HG02852 (cell line): Measurements from ENCODE around the gene TRIM66.
"Not testable (repeated sequence)": the region's sequence is repeated elsewhere in the genome, so short reads cannot be mapped to it uniquely, and the experiment has no call there.

Experiments
- ATAC-seq: cut with Tn5 transposase; IDR thresholded peaks from one replicate; pipeline ENCODE4 v1.9.1; 2021; ENCODE audit warnings: mild to moderate bottlenecking, moderate library complexity; ENCODE audit not compliant: unreplicated experiment

The TRIM66 gene

DNA sequence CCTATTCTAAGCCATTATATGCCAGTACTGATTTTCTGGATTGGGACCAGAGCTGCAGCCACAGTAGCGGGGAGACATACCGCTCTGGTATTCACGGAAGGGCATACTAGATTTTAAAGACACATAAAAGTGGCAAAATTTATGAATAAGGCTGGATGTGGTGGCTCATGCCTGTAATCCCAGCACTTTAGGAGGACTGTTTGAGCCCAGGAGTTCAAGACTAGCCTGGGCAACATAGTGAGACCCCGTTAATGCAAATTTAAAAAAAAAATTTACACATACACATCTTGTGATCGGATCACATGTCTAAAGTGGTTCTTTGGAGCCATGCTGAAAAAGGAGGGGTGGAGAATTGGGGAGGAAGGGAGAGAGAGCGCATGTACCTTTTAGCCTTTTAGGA, 9.1 kb upstream of the TRIM66 start:
- no peak for ATAC-seq

DNA sequence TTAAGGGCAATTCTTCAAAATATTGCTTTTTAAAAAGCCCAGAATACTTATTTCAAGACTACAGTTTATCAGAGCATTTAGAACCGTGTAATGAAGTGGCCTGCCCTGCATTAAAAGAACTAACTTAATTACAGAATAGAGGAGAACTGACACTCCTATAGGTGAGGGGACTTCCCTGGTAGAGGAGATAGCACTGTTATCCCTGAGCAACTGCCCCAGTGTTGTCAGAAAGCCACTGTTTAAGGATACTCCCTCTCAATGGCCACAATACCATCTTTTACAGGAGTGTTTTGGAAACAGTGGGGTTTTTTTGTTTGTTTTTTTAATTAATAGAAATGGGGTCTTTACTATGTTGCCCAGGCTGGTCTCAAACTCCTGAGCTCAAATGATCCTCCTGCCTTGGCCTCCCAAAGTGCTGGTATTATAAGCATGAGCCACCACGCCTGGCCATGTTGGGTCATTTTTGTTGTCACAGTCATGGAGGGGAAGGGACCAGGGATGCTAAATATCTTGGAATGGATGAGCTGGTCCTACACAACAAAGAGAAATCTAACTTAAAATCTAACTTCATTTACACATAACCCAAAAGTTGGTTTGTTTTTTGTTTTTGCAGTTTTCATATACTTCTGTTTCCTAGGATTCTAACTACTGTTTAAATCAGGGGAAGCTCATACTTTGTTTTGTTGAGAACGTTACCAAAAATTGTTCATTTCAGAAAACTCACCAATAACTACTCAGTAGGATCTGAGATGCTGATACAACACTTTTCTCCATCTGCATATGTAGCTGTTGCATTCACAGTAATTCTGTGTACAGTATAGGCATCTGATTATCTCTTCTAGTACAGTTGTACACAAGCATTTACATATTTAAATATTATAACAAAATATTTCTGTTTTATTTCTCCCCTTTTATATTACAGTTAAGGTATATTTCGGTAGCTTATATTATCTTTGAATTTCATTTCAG, 8.2 kb upstream of the TRIM66 start:
- ATAC-seq = no peak

DNA sequence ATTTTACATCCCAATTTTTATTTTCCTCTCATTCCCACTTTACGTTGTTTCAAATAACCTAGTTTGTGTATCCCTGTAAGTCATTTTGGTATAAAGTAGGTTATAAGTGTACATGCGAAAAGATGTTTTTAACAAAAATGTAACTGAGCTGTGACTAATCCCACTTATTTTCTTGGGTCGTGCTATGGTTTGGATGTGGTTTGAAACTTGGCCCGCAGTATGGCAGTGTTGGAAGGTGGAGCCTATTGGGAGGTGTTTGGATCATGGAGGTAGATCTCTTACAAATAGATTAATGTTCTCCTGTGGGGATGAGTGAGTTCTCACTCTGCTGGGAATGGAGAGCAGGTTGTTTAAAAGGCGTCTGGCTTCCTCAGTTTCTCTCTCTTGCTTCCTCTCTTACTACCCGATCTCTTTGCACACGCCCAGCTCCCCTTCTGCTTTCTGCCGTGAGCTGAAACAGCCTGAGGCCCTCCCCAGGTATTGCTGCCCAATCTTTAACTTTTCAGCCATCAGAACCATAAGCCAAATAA, 7.3 kb upstream of the TRIM66 start:
- ATAC-seq = no peak

DNA sequence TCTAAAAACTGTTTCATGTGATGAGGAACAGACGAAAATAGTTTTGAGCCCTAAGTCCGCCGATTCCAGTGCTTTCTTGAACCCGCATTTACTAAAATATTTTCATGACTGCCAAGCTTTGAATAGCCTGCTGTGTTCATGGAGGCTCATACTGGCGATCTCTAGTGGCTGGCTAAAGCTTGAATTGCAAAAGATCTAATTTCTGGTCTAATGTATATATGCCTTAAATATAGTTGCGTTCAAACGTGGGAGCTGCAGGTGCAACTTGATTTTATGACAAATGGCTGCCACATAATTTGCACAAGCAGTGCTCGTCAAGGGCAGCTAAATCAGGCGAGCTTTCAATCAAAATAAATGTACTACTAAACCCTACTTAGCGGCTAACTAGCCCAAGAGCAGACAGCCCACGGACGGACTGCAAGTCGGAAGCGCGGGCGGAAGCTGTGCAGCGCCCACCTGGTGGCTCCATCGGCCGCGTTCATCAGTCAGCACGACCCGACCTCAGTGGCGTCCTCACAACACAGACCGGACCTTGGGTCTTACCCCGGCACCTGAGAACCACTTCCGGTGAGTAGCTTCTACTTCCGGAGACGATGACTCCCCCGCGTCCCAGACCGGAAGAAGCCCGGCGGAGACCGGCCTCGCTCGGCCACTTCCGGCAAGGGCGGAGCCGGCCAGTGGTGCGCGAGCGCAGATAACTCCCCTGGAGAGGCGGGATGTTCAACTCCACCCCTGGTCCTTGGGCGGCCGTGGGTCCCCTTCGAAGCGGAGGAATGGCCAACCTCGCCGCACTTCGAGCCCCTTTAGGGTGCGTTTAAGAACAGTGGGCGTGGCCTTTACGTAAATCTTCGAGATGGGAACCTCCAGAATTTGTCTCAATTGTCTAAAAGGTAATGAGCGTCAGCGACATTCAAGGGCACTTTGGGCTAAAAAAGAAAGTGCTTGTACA, 6.2 kb upstream of the TRIM66 start:
- ATAC-seq = peak; percentile 96

DNA sequence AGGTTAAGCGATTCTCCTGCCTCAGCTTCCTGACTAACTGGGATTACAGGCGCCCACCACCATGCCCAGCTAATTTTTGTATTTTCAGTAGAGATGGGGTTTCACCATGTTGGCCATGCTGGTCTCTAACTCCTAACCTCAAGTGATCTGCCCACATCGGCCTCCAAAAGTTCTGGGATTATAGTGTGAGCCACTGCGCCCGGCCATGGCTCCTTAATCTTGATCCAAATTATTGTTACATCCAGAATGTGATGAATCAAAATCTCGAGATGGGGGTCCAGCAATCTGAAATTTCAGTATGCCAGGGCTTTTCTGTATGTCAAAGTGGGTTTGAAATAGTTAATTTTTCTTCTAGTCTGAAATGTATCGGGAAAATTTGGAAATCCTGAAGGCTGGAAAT, 3.9 kb upstream of the TRIM66 start:
- no peak for ATAC-seq

DNA sequence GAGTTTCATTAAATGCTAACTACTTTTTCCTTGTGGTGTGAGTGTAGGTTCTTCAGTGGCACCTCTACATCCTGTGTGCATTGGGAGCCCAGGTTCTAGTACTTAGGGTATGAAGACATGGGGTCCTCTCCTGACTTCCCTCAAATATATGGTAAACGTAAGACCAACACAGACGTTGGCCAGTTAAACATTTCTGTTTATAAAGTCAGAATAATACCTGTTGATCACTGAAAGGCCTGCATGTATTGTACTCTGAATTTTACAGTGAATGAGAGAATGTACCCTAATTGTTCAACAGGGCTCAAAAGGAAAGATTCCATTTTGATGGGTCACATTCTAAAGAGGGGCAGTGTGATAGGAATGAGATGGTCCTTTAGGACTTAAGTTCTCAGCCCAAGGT, 3.4 kb upstream of the TRIM66 start:
- ATAC-seq = no peak

DNA sequence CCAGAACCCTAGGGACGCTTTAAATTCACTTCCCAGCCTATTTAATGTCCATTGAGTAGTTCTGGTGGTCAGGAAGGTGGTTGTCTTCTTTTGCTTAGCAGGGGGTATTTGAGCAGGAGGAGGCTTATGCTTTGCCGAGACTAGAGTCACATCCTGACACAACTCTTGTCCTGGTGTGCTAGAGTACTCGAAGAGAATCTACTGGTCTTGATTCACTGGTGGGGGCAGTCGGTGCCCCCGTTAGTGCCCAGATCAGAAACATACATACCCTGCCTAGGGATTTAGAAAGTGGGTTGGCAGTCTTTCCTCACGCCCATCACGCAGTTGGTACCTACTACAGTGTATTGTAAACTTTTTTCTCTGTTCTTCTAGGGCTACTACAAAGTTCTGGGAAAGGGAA, 2.8 kb upstream of the TRIM66 start:
- ATAC-seq = no peak

DNA sequence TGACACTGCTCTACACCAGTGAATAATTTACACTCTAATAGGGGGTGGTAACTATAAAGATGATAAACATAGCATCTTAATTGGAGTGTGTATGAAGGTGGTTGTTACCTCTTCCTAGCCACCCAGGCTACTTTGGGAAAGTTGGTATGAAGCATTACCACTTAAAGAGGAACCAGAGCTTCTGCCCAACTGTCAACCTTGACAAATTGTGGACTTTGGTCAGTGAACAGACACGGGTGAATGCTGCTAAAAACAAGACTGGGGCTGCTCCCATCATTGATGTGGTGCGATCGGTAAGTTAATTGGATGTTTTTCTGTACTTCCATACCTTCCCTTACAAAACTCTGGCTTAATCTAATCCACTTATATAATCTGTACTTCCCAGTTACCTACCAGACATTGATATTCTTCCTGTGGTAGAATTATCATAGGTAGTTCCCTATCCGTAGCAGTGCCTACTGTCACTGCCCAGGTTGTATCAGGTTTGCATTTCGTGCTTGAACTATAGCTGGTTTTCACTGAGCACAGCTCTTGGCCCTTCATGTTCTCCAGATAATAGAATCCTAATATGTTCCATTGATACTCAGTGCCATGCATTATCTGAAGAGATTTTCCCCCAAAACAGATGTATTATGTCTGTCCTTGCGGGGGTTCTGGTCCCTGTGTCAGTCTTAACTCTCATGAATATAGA, 2.3 kb upstream of the TRIM66 start:
- no peak for ATAC-seq

DNA sequence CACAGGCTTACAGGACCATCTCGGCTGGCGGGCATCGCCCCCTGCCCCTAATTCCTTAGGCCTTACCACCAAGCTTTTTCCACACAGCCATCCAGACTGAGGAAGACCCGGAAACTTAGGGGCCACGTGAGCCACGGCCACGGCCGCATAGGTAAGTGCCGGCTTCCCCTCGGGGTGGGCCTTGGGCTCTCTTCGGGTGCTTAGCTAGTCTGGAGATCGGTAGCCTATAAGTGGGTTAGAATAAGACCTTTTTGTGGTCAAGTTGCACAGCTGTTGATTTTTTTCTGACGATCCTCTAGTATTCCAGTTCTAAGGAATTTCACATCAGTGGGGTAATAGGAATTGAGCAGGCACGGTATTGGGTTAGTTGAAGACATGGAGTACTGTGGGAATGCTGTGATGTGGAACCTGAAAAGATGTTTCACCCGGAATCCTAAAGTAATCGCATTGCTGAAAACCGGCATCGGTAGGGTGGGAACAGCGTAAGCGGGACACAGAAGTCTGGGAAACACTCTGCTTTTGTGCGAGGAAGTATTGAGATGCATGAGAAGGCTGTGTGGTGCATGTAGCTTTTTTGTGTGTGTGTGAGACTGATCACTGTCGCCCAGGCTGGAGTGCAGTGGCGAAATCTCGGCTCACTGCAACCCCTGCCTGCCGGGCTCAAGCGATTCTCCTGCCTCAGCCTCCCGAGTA, 796 bp upstream of the TRIM66 start:
- peak; percentile 8 for ATAC-seq

DNA sequence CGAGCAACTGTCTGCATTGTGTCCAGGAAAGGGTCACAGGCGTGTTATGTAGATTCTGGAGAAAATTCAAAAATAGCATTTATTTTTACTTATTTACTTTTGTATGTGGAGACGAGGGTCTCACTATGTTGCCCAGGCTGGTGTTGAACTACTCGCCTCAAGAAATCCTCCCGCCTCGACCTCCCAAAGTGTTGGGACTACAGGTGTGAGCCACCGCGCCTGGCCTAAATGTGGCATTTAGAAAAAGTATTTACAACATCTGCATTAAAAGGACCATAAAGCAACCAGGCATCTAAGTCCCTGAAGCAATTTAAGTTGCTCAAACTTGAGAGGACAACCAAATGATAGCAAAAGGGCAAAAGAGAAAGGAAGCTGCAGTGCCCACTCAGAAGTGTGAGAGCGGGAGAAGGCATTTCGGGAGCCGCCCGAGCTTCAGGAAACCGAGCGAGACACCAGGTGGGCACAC, 595 bp downstream of the TRIM66 start:
- no peak for ATAC-seq

DNA sequence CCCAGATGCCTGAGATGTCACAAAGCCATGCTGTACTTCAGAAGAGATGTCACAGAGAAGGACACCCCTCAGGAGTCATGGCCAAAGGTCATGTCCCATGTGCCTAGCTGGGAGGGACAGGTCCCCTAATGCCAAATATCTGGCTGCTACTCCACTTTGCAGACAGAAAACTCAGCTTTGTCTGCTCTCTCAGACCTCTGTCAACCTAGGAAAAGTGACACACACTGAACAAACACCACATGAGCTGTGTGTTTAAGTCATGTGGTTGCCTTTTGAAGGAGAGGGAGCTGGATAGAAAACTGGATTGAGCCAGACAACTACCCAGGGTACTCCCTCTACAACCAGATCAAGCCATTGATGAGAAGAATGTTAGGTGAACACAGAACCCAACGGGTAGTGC, 3.5 kb downstream of the TRIM66 start:
- ATAC-seq = no peak

DNA sequence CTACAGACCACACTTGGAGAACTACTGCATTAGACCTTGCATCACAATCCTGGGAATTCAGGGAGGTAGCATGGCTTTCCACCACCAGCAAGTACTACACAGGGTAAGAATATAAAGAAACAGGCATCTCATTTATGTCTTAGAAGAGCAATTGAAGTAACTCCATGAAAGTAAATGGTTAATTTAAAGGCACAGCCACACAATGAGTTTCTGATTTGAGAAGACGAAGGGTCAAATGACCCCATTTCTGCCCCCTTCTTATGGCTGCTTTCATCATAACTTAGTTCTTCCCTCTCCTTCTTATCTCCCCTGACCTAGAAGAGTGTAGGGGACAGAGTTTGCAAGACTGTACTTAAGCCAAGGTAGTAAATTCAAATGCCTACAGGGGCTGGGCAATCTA, 6.0 kb downstream of the TRIM66 start:
- ATAC-seq = no peak

DNA sequence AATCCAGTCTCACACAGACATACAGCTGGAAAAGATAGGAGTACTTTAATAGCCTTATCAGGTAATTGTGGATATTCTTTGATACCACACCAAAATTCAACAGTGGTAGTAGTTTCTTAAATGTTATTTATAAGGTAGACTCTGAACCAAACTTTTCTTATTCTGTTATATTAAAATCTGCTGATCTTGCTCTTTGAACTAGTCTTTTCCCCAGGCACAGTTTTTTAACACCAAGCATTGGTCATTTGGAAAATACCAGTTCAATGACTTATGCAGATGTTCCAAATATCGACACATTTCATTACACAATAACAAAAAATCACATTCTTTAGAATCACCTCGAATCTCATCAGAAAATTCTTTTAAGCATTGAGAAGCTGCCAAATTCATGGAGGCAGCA, 7.6 kb downstream of the TRIM66 start:
- ATAC-seq = no peak

DNA sequence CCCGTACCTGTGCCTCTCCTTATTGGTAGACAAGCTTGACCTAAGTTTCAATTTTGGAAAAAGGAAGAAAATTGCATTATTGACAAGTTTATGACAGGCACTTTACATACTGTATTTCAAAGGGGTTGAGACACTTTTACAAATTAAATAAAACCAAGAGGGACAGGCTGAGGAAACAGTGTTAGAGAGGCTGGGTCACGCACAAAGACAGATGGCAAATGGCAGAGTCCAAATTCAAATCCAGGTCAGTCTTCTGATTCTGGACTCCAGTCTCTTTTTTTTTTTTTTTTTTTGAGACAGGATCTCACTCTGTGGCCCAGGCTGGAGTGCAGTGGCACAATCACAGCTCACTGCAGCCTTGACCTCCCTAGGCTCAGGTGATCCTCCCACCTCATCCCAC, 10.1 kb downstream of the TRIM66 start:
- no peak for ATAC-seq

DNA sequence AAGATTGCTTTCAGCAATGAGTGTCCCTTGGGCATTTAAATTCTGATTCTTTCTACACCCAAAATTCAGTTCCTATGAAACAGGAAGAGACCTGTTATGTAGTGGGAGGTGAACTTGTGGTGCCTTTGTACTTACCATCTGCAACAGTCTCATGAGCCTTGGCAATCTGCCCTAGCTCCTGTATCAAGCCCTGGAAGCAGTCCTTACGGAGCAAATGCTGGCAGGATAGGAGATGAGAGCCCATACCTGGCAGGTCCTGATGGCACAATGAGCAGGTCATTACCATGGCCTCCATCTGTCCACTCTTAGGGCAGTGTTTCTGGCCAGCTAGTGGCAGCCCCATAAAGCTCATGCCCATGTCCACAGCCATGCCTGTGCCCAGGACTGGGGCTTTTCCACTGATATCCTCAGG, 10.8 kb downstream of the TRIM66 start:
- ATAC-seq = no peak

DNA sequence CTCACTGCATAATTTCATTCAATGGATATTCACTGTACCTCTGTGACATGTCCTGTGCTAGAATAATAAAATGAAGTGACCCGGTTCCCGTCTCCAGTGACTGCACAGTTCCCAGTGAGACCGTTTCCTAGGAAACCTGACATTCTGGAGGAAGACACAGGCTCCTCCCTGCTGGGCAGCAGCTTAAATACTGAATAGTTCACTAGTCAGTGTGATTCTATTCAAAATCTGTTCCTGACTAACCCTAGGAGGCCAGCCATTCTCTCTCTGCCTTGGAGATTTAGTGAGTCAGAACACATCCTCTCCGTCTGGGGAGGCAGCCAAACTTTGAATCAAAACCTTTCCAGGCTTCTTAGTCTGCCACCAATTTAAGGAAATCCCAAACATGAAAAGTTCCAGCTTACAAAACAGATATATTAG, 11.3 kb downstream of the TRIM66 start:
- no peak for ATAC-seq

DNA sequence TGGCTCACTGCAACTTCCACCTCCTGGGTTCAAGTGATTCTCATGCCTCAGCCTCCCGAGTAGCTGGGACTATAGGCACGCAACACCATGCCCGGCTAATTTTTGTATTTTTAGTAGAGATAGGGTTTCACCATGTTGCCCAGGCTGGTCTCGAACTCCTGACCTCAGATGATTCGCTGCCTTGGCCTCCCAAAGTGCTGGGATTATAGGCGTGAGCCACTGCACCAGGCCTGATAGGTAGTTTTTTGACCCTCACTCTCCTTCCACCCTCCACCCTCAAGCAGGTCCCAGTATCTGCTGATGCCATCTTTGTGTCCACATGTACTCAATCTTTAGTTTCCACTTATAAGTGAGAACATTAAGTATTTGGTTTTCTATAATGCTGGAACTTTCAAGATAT, 12.4 kb downstream of the TRIM66 start:
- ATAC-seq = not testable (repeated sequence)

DNA sequence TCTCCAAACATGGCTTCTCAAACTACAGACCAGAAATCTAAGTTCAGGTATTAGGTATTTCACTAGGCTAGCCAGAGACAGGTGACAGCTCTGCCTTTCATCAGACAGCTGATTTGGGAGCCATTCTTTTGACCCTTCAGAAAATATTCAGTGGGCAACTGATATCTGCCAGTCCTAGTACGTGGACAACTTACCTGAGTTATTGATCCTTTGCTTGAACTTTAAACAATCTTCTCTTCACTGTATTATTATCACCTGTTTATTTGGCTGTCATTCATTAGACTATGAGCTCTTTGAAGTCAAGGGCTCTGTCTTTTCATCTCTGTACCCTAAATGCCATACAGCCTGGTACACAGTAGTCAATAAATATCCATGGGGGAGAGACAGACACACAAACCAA, 17.2 kb downstream of the TRIM66 start:
- no peak for ATAC-seq

DNA sequence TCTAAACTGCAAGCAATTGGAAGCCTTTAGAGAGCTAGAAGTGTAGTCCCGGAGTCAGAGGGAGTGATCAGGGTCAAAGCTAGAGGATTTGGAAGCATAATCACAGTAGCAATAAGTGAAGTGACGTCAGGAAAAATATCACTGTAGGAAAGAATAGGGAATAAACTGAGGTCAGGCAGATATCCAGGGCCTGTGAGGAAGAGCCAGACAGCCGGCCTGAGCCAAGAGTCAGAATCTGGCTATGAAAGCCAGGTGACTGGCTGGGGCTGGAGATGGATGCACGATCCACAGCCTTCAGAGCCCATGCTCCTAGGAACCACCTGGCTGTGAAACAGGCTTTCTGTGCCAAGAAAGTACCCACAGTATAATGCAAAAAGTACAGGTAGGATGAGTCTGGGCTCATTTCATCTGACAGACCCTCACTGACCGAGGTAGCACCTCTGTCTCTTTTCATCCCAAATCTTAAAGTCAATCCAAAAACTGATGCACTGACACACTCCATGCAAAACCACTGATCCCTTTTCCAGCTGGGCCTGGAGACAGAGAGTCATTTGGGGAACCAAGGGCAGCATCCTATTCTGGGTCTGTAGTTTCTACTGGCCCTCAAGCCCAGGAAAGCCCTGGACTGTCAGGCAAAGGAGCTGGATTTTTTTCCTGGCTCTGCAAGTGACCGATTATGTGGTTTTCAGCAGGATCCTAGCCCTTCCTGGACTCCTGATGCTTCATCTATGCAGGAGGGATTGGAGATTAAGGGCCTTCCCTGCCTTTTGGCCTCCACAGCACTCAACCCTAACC, 21.3 kb downstream of the TRIM66 start:
- no peak for ATAC-seq
